ENCODE results near the gene BATF. TPM values are rescaled to one million over a fixed set of nuclear protein-coding genes. Genes with fewer than 3 reads are reported as not detected.
A peak's percentile ranks its signal among the peaks of the same experiment; 100 is the strongest.

The BATF gene
- total and polyA plus RNA-seq, 7 experiments from 2014 or later, result 6.8 to 70.0 (median 18.1) TPM

DNA sequence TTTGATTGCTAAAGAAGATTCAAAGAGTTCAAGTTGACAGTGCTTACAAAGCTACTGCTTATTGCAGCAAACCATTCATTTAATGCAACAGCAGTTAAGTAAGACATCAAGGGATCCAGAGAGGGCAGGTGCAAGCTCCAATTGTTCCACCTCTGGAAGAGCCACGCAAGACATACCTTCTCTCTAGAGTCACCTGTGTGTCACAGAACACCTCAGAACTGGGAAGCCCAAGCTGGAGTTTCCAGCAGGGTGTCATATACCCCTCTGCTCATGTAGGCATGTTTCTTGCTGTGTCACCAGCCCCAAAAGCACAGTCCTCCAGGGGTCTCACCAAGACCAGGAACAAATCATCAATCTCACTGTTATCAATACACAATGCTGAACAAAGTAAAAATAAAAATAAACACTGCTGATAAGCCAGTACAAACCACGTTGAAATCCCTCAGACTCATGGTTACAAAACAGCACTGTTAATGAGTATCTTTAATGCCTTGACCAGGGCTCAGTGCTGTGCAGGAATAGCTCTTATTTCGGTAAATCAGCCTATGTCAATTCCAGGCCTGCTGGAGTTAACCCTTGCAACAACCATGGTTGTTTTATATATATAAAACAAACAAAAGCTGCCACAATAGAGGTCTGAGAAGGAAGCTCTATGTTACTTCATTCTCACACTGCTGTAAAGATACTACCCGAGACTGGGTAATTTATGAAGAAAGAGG is 37.4 kb upstream of the BATF start:
- Mint-ChIP-seq H3K27ac (no peak overlapping the region), H3K27me3 (peaks cover 0 to 15% (median 8%) of the 10 kb centered on the region in 5 donors), H3K4me3 (no peak overlapping the region), H3K4me1 (peaks cover 4 to 25% (median 8%) of the 10 kb centered on the region in 7 donors), H3K9me3 (no peaks in the 10 kb centered on the region), H3K36me3 (peaks cover 0 to 4% (median 0%) of the 10 kb centered on the region in 5 donors)
- no peaks in the 10 kb centered on the region for H3K9me3 ChIP-seq (ENCODE audit: control insufficient read depth in 2 of 3, low read length in 3 of 3)
- H3K36me3 ChIP-seq (ENCODE audit: control insufficient read depth in 2 of 3, insufficient read depth in 3 of 3, low read length in 3 of 3), result no peaks in the 10 kb centered on the region
- CTCF ChIA-PET, result interaction anchor here (1.4 to 2.0 kb wide), 2 partner anchors 76 to 179 kb away, joined by 3 to 5 read pairs; no protein-coding TSS in a partner anchor
- peaks cover 0 to 9% of the 10 kb centered on the region in 2 donors for H3K4me1 ChIP-seq (ENCODE audit: control insufficient read depth in 2 of 2, insufficient read depth in 2 of 2, low read length in 2 of 2)
- H3K27me3 ChIP-seq (ENCODE audit: control insufficient read depth in 2 of 2, insufficient read depth in 2 of 2, low read length in 2 of 2), result no peaks in the 10 kb centered on the region
- no peak overlapping the region for H3K27ac ChIP-seq (ENCODE audit: low read depth, low read length)
- ATAC-seq (no peak), DNase-seq (no peak)
- POLR2A ChIA-PET, result no interaction called here
- no peak overlapping the region for H3K4me3 ChIP-seq (ENCODE audit: low read length)
- intact Hi-C loops (cut with micrococcal nuclease), result loop anchor here in 1 of 2 donors (5.0 kb wide), 2 partner anchors 58 to 338 kb away; partner anchors contain the start of gene JDP2

GRCh38 chr14:75486318-75486717 is 36.0 kb upstream of the BATF start:
- CTCF ChIA-PET, result interaction anchor here (0.9 to 1.7 kb wide), 4 partner anchors 9 to 183 kb away, joined by 3 to 6 read pairs (median 4); no protein-coding TSS in a partner anchor
- no peak overlapping the region for H3K4me3 Mint-ChIP-seq
- Histone ChIP-seq H3K9me3 (ENCODE audit: control insufficient read depth in 2 of 3, low read length in 3 of 3) (no peaks in the 10 kb centered on the region), H3K36me3 (ENCODE audit: control insufficient read depth in 2 of 3, insufficient read depth in 3 of 3, low read length in 3 of 3) (no peaks in the 10 kb centered on the region), H3K27ac (ENCODE audit: low read depth, low read length) (no peak overlapping the region), H3K4me3 (ENCODE audit: low read length) (no peak overlapping the region), H3K4me1 (ENCODE audit: control insufficient read depth in 2 of 2, insufficient read depth in 2 of 2, low read length in 2 of 2) (peaks cover 0 to 9% of the 10 kb centered on the region in 2 donors), H3K27me3 (ENCODE audit: control insufficient read depth in 2 of 2, insufficient read depth in 2 of 2, low read length in 2 of 2) (no peaks in the 10 kb centered on the region)
- no peak for ATAC-seq
- peaks cover 0 to 2% (median 0%) of the 10 kb centered on the region in 5 donors for H3K36me3 Mint-ChIP-seq
- H3K9me3 Mint-ChIP-seq, result peaks cover 0 to 2% (median 0%) of the 10 kb centered on the region in 11 donors
- peaks cover 0 to 5% (median 0%) of the 10 kb centered on the region in 5 donors for H3K27me3 Mint-ChIP-seq
- H3K4me1 Mint-ChIP-seq, result peaks cover 4 to 31% (median 8%) of the 10 kb centered on the region in 7 donors
- intact Hi-C loops (cut with micrococcal nuclease), result loop anchor here in 1 of 2 donors (5.0 kb wide), 2 partner anchors 59 to 339 kb away; partner anchors contain the start of gene JDP2
- no peak for DNase-seq
- peak overlapping the region in 1 of 9 donors; percentile 47 for H3K27ac Mint-ChIP-seq
- POLR2A ChIA-PET, result no interaction called here

GRCh38 chr14:75487155-75487671 is 35.1 kb upstream of the BATF start:
- H3K27ac Mint-ChIP-seq, result peak overlapping the region in 2 of 9 donors; percentile 38 to 47

DNA sequence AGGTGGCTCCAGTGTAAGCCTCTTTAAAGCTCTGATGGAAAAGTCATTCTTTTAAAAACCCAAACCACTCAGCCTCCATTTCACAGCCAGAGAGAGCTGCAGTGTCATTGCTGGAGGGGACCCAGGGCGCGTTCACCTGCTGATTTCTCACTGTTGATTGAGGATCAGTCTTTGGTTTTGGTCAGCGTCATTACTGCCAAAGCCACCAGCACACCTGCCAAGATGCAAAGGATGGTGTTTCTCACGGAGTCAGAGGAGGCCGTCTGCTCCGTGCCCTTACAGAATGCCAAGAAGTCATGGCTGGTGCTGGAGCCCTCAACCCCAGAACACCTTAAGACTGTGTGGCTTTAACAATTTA is 32.8 kb upstream of the BATF start:
- no peaks in the 10 kb centered on the region for H3K9me3 ChIP-seq (ENCODE audit: control insufficient read depth in 2 of 3, low read length in 3 of 3)
- no peaks in the 10 kb centered on the region for H3K27me3 Mint-ChIP-seq
- ChIA-PET CTCF (interaction anchor here (1.0 to 3.1 kb wide), 10 partner anchors 10 to 355 kb away, joined by 3 to 21 read pairs (median 6); no protein-coding TSS in a partner anchor), POLR2A (no interaction called here)
- no peaks in the 10 kb centered on the region for H3K27me3 ChIP-seq (ENCODE audit: control insufficient read depth in 2 of 2, insufficient read depth in 2 of 2, low read length in 2 of 2)
- peaks cover 0 to 2% (median 0%) of the 10 kb centered on the region in 5 donors for H3K36me3 Mint-ChIP-seq
- no peak overlapping the region for H3K4me3 Mint-ChIP-seq
- no peaks in the 10 kb centered on the region for H3K36me3 ChIP-seq (ENCODE audit: control insufficient read depth in 2 of 3, insufficient read depth in 3 of 3, low read length in 3 of 3)
- peaks cover 0 to 2% (median 0%) of the 10 kb centered on the region in 11 donors for H3K9me3 Mint-ChIP-seq
- no peak for ATAC-seq
- no peak overlapping the region for H3K27ac ChIP-seq (ENCODE audit: low read depth, low read length)
- peaks cover 0 to 9% of the 10 kb centered on the region in 2 donors for H3K4me1 ChIP-seq (ENCODE audit: control insufficient read depth in 2 of 2, insufficient read depth in 2 of 2, low read length in 2 of 2)
- intact Hi-C loops (cut with micrococcal nuclease), result loop anchor here (1.0 to 5.0 kb wide), 7 partner anchors 33 to 357 kb away; partner anchors contain the start of genes BATF (in 1 of the 2) and JDP2 (in 1 of the 2)
- no peak for DNase-seq
- H3K4me3 ChIP-seq (ENCODE audit: low read length), result no peak overlapping the region
- H3K4me1 Mint-ChIP-seq, result peaks cover 4 to 44% (median 8%) of the 10 kb centered on the region in 7 donors
- no peak overlapping the region for H3K27ac Mint-ChIP-seq

More at GRCh38 chr14:75487155-75487671, 35.1 kb upstream of the BATF start:
- Histone ChIP-seq H3K4me3 (ENCODE audit: low read length) (no peak overlapping the region), H3K27ac (ENCODE audit: low read depth, low read length) (no peak overlapping the region), H3K9me3 (ENCODE audit: control insufficient read depth in 2 of 3, low read length in 3 of 3) (no peaks in the 10 kb centered on the region), H3K4me1 (ENCODE audit: control insufficient read depth in 2 of 2, insufficient read depth in 2 of 2, low read length in 2 of 2) (peaks cover 0 to 9% of the 10 kb centered on the region in 2 donors), H3K36me3 (ENCODE audit: control insufficient read depth in 2 of 3, insufficient read depth in 3 of 3, low read length in 3 of 3) (no peaks in the 10 kb centered on the region), H3K27me3 (ENCODE audit: control insufficient read depth in 2 of 2, insufficient read depth in 2 of 2, low read length in 2 of 2) (no peaks in the 10 kb centered on the region)
- H3K9me3 Mint-ChIP-seq, result peaks cover 0 to 2% (median 0%) of the 10 kb centered on the region in 11 donors
- intact Hi-C loops (cut with micrococcal nuclease), result loop anchor here in 1 of 2 donors (1.0 to 5.0 kb wide), 3 partner anchors 60 to 340 kb away; partner anchors contain the start of gene JDP2
- POLR2A ChIA-PET, result no interaction called here
- H3K4me1 Mint-ChIP-seq, result peaks cover 4 to 31% (median 8%) of the 10 kb centered on the region in 7 donors
- H3K36me3 Mint-ChIP-seq, result peaks cover 0 to 2% (median 0%) of the 10 kb centered on the region in 5 donors
- ATAC-seq (peak; percentile 20), DNase-seq (no peak)
- H3K27me3 Mint-ChIP-seq, result peaks cover 0 to 2% (median 0%) of the 10 kb centered on the region in 5 donors
- peak overlapping the region in 1 of 10 donors; percentile 65 for H3K4me3 Mint-ChIP-seq
- CTCF ChIA-PET, result interaction anchor here (0.9 to 1.7 kb wide), 5 partner anchors 8 to 184 kb away, joined by 3 to 6 read pairs (median 3); no protein-coding TSS in a partner anchor

GRCh38 chr14:75491376-75491978 is 30.8 kb upstream of the BATF start:
- Histone ChIP-seq H3K27me3 (ENCODE audit: control insufficient read depth in 2 of 2, insufficient read depth in 2 of 2, low read length in 2 of 2) (no peaks in the 10 kb centered on the region), H3K27ac (ENCODE audit: low read depth, low read length) (no peak overlapping the region), H3K4me3 (ENCODE audit: low read length) (no peak overlapping the region), H3K36me3 (ENCODE audit: control insufficient read depth in 2 of 3, insufficient read depth in 3 of 3, low read length in 3 of 3) (no peaks in the 10 kb centered on the region), H3K4me1 (ENCODE audit: control insufficient read depth in 2 of 2, insufficient read depth in 2 of 2, low read length in 2 of 2) (peaks cover 0 to 9% of the 10 kb centered on the region in 2 donors), H3K9me3 (ENCODE audit: control insufficient read depth in 2 of 3, low read length in 3 of 3) (no peaks in the 10 kb centered on the region)
- Mint-ChIP-seq H3K4me1 (peaks cover 4 to 53% (median 8%) of the 10 kb centered on the region in 7 donors), H3K4me3 (no peak overlapping the region), H3K9me3 (peaks cover 0 to 2% (median 0%) of the 10 kb centered on the region in 11 donors), H3K27me3 (no peaks in the 10 kb centered on the region), H3K36me3 (peaks cover 0 to 2% (median 0%) of the 10 kb centered on the region in 5 donors), H3K27ac (no peak overlapping the region)
- ATAC-seq (no peak), DNase-seq (no peak)
- intact Hi-C loops (cut with micrococcal nuclease), result no loop called here
- POLR2A ChIA-PET, result no interaction called here
- CTCF ChIA-PET, result interaction anchor here (1.0 to 1.5 kb wide), 2 partner anchors 70 to 186 kb away, joined by 3 to 5 read pairs; no protein-coding TSS in a partner anchor

GRCh38 chr14:75492832-75493591 is 29.3 kb upstream of the BATF start:
- no peak overlapping the region for H3K4me3 ChIP-seq (ENCODE audit: low read length)
- H3K9me3 ChIP-seq (ENCODE audit: control insufficient read depth in 2 of 3, low read length in 3 of 3), result no peaks in the 10 kb centered on the region
- CTCF ChIA-PET, result interaction anchor here (1.0 kb wide), 1 partner anchor 188 kb away, joined by 3 read pairs; no protein-coding TSS in a partner anchor
- Mint-ChIP-seq H3K27me3 (no peaks in the 10 kb centered on the region), H3K36me3 (peaks cover 0 to 7% (median 0%) of the 10 kb centered on the region in 5 donors), H3K9me3 (peaks cover 0 to 2% (median 0%) of the 10 kb centered on the region in 11 donors), H3K4me3 (no peak overlapping the region), H3K4me1 (peaks cover 4 to 57% (median 5%) of the 10 kb centered on the region in 7 donors), H3K27ac (peak overlapping the region in 3 of 9 donors; percentile 26 to 65 (median 36))
- no peak for ATAC-seq
- peaks cover 0 to 3% of the 10 kb centered on the region in 2 donors for H3K4me1 ChIP-seq (ENCODE audit: control insufficient read depth in 2 of 2, insufficient read depth in 2 of 2, low read length in 2 of 2)
- intact Hi-C loops (cut with micrococcal nuclease), result no loop called here
- no peaks in the 10 kb centered on the region for H3K36me3 ChIP-seq (ENCODE audit: control insufficient read depth in 2 of 3, insufficient read depth in 3 of 3, low read length in 3 of 3)
- POLR2A ChIA-PET, result no interaction called here
- DNase-seq, result no peak
- H3K27ac ChIP-seq (ENCODE audit: low read depth, low read length), result no peak overlapping the region
- no peaks in the 10 kb centered on the region for H3K27me3 ChIP-seq (ENCODE audit: control insufficient read depth in 2 of 2, insufficient read depth in 2 of 2, low read length in 2 of 2)

Measured in naive thymus-derived CD4-positive, alpha-beta T cell (primary cell).